Measurements from ENCODE around the gene TMEM208.

- TF ChIP-seq POLR2AphosphoS5 (IDR thresholded peaks at IDR 0.05; ENCODE audit: borderline replicate concordance, low read depth, low read length) (no peak), EZH2 (IDR thresholded peaks at IDR 0.05) (no peak)
Observed at GRCh38 chr16:67245674-67246080, 18.7 kb downstream of the TMEM208 start.
